ENCODE measurements around the gene FXYD1. TPM values are rescaled to one million over a fixed set of nuclear protein-coding genes. Genes with fewer than 3 reads are reported as not detected.

The FXYD1 gene
- total RNA-seq, 2 donors from 2014 or later = 1.6 to 9.1 TPM

DNA sequence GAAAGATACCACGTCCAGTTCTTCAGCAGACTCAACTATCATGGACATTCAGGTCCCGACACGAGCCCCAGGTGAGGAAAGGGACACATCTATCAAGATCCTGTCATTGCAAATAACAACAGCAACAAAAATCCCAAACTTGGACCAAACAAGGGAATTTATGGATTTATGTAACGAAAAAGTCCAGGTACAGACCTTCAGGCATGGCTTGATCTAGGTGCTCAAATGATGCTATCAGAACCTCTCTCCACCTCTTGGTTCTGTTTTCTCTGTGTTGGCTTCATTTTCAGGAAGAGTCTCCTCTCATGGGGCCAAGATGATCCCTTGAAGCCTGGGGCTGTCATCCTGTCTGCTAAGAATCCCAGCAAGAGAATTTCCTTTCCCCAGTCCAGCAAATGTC, 18.8 kb downstream of the FXYD1 start:
- no peak for ATAC-seq
- Histone ChIP-seq H3K4me1 (peaks cover 18% of the 10 kb centered on the region), H3K36me3 (replicated peaks in 1 of 2; ENCODE audit: insufficient read depth in 1 of 2, low read depth in 2 of 2) (no peaks in the 10 kb centered on the region), H3K27ac (no peak overlapping the region), H3K9me3 (no peaks in the 10 kb centered on the region), H3K27me3 (peaks cover 0 to 20% of the 10 kb centered on the region in 2 donors), H3K4me3 (no peak overlapping the region)
- WGBS, 2 donors = 78 to 85% methylated on average over 4 of the region's 4 CpGs
- no peak for DNase-seq
- intact Hi-C loops (cut with DNase I) = no loop called here
- no peak for TF ChIP-seq POLR2A (IDR thresholded peaks at IDR 0.05)
- TF ChIP-seq, protein P1, sequence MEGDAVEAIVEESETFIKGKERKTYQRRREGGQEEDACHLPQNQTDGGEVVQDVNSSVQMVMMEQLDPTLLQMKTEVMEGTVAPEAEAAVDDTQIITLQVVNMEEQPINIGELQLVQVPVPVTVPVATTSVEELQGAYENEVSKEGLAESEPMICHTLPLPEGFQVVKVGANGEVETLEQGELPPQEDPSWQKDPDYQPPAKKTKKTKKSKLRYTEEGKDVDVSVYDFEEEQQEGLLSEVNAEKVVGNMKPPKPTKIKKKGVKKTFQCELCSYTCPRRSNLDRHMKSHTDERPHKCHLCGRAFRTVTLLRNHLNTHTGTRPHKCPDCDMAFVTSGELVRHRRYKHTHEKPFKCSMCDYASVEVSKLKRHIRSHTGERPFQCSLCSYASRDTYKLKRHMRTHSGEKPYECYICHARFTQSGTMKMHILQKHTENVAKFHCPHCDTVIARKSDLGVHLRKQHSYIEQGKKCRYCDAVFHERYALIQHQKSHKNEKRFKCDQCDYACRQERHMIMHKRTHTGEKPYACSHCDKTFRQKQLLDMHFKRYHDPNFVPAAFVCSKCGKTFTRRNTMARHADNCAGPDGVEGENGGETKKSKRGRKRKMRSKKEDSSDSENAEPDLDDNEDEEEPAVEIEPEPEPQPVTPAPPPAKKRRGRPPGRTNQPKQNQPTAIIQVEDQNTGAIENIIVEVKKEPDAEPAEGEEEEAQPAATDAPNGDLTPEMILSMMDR (IDR thresholded peaks at IDR 0.05) = no peak

DNA sequence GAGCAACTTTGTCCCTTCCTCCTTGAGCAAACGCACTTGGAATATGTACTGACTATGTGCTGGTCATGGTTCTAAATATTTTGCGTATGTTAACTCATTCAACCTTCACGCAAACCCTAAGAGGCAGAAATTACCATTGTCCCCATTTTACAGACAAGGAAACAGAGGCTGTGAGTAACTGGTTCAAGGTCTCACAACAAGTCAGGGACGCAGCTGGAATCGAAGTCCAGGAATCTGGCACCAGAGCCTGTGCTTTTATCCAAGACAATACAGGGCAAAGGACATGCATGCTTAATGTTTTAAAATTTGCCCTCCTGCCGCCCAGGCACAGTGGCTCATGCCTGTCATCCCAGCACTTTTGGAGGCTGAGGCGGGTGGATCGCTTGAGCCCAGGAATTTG, 21.0 kb downstream of the FXYD1 start:
- 51 to 60% methylated on average over 8 of the region's 8 CpGs for WGBS, 2 donors
- ATAC-seq (no peak), DNase-seq (no peak)
- H3K4me1 ChIP-seq = peaks cover 7% of the 10 kb centered on the region
- no peak overlapping the region for H3K4me3 ChIP-seq
- no peaks in the 10 kb centered on the region for H3K36me3 ChIP-seq (replicated peaks in 1 of 2; ENCODE audit: insufficient read depth in 1 of 2, low read depth in 2 of 2)
- intact Hi-C loops (cut with DNase I) = no loop called here
- H3K9me3 ChIP-seq = no peaks in the 10 kb centered on the region
- TF ChIP-seq, protein P1 (IDR thresholded peaks at IDR 0.05) = no peak
- TF ChIP-seq POLR2A (IDR thresholded peaks at IDR 0.05) = no peak
- H3K27me3 ChIP-seq = peaks cover 0 to 5% of the 10 kb centered on the region in 2 donors
- no peak overlapping the region for H3K27ac ChIP-seq

DNA sequence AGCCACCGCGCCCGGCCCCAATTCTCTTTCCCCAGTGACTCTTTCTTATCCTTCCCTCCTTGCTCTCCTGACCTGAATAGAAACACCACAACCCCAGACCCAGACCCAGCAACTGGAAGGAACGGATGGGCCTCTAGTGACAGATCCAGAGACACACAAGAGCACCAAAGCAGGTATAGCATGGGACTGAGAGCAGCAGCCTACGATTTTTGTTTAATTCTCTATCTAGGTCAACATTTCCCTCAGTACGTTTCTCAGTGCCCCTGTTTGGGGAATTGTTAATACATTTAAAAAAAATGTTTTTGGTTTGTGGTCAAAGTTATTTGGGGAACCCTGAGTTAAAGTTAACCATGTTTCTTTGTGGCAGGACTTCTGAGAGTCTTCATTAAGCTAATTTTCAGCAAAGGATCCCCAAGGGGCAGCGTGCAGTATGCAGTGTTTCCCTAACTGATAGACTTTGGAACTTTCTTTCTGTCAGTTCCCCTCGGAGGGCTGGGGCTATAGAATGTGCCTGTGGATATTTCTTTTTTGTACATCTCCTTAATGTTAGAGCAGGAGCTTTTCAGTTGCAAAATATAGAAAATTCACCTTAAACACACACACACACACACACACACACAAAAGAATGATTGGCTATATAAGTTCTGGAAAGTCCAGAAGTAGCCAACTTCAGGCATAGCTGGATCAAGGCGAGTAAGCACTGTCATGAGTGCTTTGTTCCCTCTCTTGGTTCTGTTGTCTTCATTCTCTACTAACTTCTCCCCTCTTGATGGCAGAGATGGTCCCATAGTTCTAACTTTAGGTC, 22.2 kb downstream of the FXYD1 start:
- no peaks in the 10 kb centered on the region for H3K36me3 ChIP-seq (replicated peaks in 1 of 2; ENCODE audit: insufficient read depth in 1 of 2, low read depth in 2 of 2)
- intact Hi-C loops (cut with DNase I) = no loop called here
- ATAC-seq (no peak), DNase-seq (no peak)
- H3K4me3 ChIP-seq = no peak overlapping the region
- peaks cover 0 to 4% (median 0%) of the 10 kb centered on the region in 3 donors for H3K9me3 ChIP-seq
- H3K4me1 ChIP-seq = no peaks in the 10 kb centered on the region
- H3K27me3 ChIP-seq = no peaks in the 10 kb centered on the region
- TF ChIP-seq POLR2A (IDR thresholded peaks at IDR 0.05) = no peak
- TF ChIP-seq, protein P1 (IDR thresholded peaks at IDR 0.05) = no peak
- no peak overlapping the region for H3K27ac ChIP-seq
- WGBS, 2 donors = 79 to 82% methylated on average over 9 of the region's 9 CpGs

DNA sequence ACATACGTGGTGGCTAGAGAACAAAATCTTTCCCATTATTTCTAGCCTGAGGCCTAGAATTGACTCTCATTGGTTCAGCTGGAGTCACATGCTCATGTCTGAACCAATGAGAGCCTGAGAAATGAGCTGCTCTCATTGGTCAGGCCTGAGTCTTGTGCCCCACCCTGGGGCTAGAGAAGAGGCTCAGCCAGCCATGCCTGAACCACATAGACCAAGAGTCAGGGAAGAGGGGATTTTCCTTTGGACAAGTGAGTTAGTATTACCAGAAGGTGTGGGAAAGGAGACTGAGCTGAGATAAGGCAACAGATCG, 22.8 kb downstream of the FXYD1 start:
- WGBS, 2 donors = 94 to 100% methylated on average over 2 of the region's 2 CpGs
- Histone ChIP-seq H3K4me1 (no peaks in the 10 kb centered on the region), H3K9me3 (peaks cover 0 to 10% (median 0%) of the 10 kb centered on the region in 3 donors), H3K4me3 (no peak overlapping the region), H3K27ac (no peak overlapping the region), H3K36me3 (replicated peaks in 1 of 2; ENCODE audit: insufficient read depth in 1 of 2, low read depth in 2 of 2) (no peaks in the 10 kb centered on the region), H3K27me3 (no peaks in the 10 kb centered on the region)
- DNase-seq (no peak), ATAC-seq (no peak)
- intact Hi-C loops (cut with DNase I) = no loop called here
- TF ChIP-seq POLR2A (IDR thresholded peaks at IDR 0.05) = no peak
- TF ChIP-seq, protein P1 (IDR thresholded peaks at IDR 0.05) = no peak
